GM21390 (cell line): ENCODE results near the gene COL1A2.

ENCODE experiments used
- ATAC-seq: cut with Tn5 transposase; IDR thresholded peaks from one replicate; pipeline ENCODE4 v1.9.1; 2021; ENCODE audit not compliant: unreplicated experiment

The COL1A2 gene

GRCh38 chr7:94409200-94409948 lies 14.7 kb downstream of the COL1A2 start:
- ATAC-seq: no peak

- ATAC-seq: no peak
Observed at GRCh38 chr7:94410413-94411187, 15.9 kb downstream of the COL1A2 start.

- no peak for ATAC-seq
Observed at GRCh38 chr7:94411188-94411466, 16.4 kb downstream of the COL1A2 start.

GRCh38 chr7:94412762-94413322 lies 18.1 kb downstream of the COL1A2 start:
- no peak for ATAC-seq

- no peak for ATAC-seq
Observed at GRCh38 chr7:94414481-94414880, 19.8 kb downstream of the COL1A2 start.

GRCh38 chr7:94414980-94415379 lies 20.3 kb downstream of the COL1A2 start:
- ATAC-seq: no peak

- no peak for ATAC-seq
Observed at GRCh38 chr7:94417306-94417705, 22.6 kb downstream of the COL1A2 start.

- no peak for ATAC-seq
Observed at GRCh38 chr7:94417901-94418300, 23.2 kb downstream of the COL1A2 start.

GRCh38 chr7:94418851-94419250 lies 24.2 kb downstream of the COL1A2 start:
- ATAC-seq: no peak

- ATAC-seq: no peak
Observed at GRCh38 chr7:94420328-94420727, 25.6 kb downstream of the COL1A2 start.

GRCh38 chr7:94421681-94422080 lies 27.0 kb downstream of the COL1A2 start:
- ATAC-seq: no peak

- no peak for ATAC-seq
Observed at GRCh38 chr7:94422136-94422535, 27.4 kb downstream of the COL1A2 start.

- ATAC-seq: no peak
Observed at GRCh38 chr7:94422827-94423460, 28.2 kb downstream of the COL1A2 start.

- no peak for ATAC-seq
Observed at GRCh38 chr7:94423863-94424735, 29.4 kb downstream of the COL1A2 start.

GRCh38 chr7:94425546-94425945 lies 30.9 kb downstream of the COL1A2 start:
- no peak for ATAC-seq

- ATAC-seq: no peak
Observed at GRCh38 chr7:94426980-94427875, 32.5 kb downstream of the COL1A2 start.

GRCh38 chr7:94429153-94429552 lies 34.5 kb downstream of the COL1A2 start:
- no peak for ATAC-seq

- ATAC-seq: no peak
Observed at GRCh38 chr7:94431176-94431575, 36.5 kb downstream of the COL1A2 start.

GRCh38 chr7:94431619-94432280 lies 37.1 kb downstream of the COL1A2 start:
- no peak for ATAC-seq
